Osteocyte (in vitro differentiated cells): Measurements from ENCODE around the gene MORN3. TPM values are rescaled to one million over a fixed set of nuclear protein-coding genes. Genes with fewer than 3 reads are reported as not detected.
A peak's percentile ranks its signal among the peaks of the same experiment; 100 is the strongest.

Source experiments
- DNase-seq: peaks from one replicate; pipeline ENCODE4 v3.0.0; 2021; ENCODE audit warnings: mixed read lengths; ENCODE audit not compliant: unreplicated experiment; ENCODE audit errors: extremely low spot score
- H3K27ac Mint-ChIP-seq: one replicate; pipeline ENCODE4 v1.8.0; 2021; ENCODE audit warnings: mild to moderate bottlenecking, mixed read lengths; ENCODE audit not compliant: unreplicated experiment
- H3K27me3 Mint-ChIP-seq: one replicate; pipeline ENCODE4 v1.8.0; 2021; ENCODE audit warnings: mixed read lengths; ENCODE audit not compliant: unreplicated experiment
- H3K36me3 Mint-ChIP-seq: one replicate; pipeline ENCODE4 v1.8.0; 2021; ENCODE audit warnings: mixed read lengths; ENCODE audit not compliant: unreplicated experiment
- H3K4me1 Mint-ChIP-seq: one replicate; pipeline ENCODE4 v1.8.0; 2021; ENCODE audit warnings: mixed read lengths; ENCODE audit not compliant: unreplicated experiment
- H3K4me3 Mint-ChIP-seq: one replicate; pipeline ENCODE4 v1.8.0; 2021; ENCODE audit warnings: mild to moderate bottlenecking, moderate library complexity, mixed read lengths; ENCODE audit not compliant: unreplicated experiment
- H3K9me3 Mint-ChIP-seq: one replicate; pipeline ENCODE4 v1.8.0; 2021; ENCODE audit warnings: mixed read lengths; ENCODE audit not compliant: unreplicated experiment
- total RNA-seq: library from RNA; stranded (reverse); gene quantifications from 2 replicates; pipeline ENCODE4 v1.2.1, GENCODE V29; 2021
- TF ChIP-seq, protein P1 (sequence below): fragments of 200-600 bp; sonication (generic); IDR thresholded peaks from 2 replicates; pipeline ENCODE4 v1.5.0; 2021; ENCODE audit warnings: antibody characterized with exemption, mild to moderate bottlenecking, moderate library complexity

MORN3 gene
- total RNA-seq, 1 donor from 2014 or later = 0.11 TPM

DNA sequence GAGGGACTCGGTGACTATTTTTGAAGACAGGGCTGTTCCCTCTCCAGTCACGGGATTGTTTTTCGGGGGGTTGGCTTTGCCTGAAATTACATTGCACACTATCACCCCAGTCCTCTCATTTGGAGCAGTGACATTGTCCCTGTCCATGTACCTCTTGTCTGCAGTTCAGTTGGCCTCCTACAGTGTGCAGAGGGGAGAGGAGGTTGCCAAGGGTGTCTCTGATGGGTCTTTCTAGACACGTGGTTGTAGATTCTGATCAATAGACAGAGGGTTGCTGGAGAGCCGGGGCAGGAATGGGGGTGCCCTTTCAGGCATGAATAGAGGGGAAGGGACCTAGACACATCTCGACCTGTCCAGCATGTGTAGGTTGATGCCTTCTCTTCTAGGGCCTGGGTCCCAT lies 44.3 kb upstream of the MORN3 start:
- Mint-ChIP-seq H3K4me3 (peak overlapping the region; percentile 92), H3K27ac (no peak overlapping the region), H3K4me1 (peaks cover 35% of the 10 kb centered on the region), H3K36me3 (peaks cover 2% of the 10 kb centered on the region), H3K27me3 (no peaks in the 10 kb centered on the region), H3K9me3 (no peaks in the 10 kb centered on the region)
- DNase-seq = no peak
- TF ChIP-seq, protein P1, sequence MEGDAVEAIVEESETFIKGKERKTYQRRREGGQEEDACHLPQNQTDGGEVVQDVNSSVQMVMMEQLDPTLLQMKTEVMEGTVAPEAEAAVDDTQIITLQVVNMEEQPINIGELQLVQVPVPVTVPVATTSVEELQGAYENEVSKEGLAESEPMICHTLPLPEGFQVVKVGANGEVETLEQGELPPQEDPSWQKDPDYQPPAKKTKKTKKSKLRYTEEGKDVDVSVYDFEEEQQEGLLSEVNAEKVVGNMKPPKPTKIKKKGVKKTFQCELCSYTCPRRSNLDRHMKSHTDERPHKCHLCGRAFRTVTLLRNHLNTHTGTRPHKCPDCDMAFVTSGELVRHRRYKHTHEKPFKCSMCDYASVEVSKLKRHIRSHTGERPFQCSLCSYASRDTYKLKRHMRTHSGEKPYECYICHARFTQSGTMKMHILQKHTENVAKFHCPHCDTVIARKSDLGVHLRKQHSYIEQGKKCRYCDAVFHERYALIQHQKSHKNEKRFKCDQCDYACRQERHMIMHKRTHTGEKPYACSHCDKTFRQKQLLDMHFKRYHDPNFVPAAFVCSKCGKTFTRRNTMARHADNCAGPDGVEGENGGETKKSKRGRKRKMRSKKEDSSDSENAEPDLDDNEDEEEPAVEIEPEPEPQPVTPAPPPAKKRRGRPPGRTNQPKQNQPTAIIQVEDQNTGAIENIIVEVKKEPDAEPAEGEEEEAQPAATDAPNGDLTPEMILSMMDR = no peak

DNA sequence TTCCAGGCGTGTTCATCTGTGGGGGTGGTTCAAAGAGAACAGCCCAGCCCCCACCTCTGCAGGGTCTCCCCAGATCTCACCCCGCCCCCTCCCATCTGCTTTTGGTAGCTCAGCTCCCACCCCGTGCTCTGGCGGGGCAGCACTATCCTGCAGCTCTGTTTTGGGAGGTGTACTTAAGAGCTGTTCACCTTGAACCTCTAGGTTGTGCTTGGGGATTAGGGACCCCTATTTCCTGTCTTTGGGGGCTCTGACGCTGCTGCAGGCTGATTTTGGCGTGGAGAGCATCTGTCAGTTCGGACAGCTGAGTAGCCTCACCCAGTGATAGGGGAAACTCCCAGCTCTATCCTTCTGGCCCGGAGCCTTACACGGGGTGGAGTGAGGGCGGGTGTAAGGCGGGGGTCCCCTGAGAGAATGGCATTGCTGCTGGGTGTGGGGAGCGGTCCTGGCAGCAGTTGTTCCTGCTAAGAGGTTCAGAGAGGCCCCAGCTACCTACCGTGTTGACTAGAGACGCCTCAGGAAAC lies 43.9 kb upstream of the MORN3 start:
- peaks cover 35% of the 10 kb centered on the region for H3K4me1 Mint-ChIP-seq
- TF ChIP-seq, protein P1 = no peak
- H3K27me3 Mint-ChIP-seq = no peaks in the 10 kb centered on the region
- H3K36me3 Mint-ChIP-seq = peaks cover 2% of the 10 kb centered on the region
- DNase-seq = no peak
- no peaks in the 10 kb centered on the region for H3K9me3 Mint-ChIP-seq
- no peak overlapping the region for H3K27ac Mint-ChIP-seq
- H3K4me3 Mint-ChIP-seq = peak overlapping the region; percentile 92

DNA sequence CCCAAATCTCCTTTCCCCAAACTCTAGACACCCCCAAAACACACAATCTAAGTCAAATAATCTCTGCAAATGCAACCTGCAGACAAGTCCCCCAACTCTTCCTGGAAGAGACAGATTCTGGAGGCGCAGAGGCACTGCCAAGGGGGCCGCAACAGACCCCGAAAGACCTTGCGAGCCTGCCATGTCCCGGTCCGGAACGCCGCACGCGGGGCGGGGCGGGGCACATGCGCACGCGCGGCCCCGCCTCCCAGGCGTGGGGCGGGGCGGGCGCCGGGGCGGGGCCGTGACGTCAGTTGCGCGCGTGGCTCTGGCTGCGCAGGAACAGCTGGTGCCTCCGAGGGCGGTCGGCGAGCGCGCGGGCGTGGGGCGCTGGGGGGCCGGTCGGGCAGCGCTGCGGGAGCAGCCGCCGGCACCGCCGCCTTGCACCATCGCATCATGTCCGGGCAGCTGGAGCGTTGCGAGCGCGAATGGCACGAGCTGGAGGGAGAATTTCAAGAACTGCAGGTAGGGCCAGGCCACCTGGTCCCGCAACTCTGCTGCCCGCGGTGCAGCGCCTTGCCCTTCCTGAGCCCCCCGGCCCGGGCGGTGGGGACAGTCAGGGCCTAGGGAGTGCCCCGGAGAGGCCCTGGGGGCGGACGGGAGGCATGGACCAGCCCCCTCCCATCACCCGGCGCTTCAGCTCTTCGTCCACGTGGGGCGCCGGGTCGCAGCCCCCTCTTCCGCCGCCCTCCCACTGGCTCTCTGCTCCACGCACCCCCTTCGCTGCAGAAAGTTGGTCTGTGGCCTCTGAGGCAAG lies 43.2 kb upstream of the MORN3 start, which contains the start of gene TMEM120B:
Gene TMEM120B, plus strand, starts transcription at position 292 of the 796 bp plus-strand sequence. Its CDS starts 144 bp downstream, at position 436.
- Mint-ChIP-seq H3K36me3 (peaks cover 2% of the 10 kb centered on the region), H3K4me1 (peaks cover 35% of the 10 kb centered on the region)
- peak; percentile 93 for DNase-seq

DNA sequence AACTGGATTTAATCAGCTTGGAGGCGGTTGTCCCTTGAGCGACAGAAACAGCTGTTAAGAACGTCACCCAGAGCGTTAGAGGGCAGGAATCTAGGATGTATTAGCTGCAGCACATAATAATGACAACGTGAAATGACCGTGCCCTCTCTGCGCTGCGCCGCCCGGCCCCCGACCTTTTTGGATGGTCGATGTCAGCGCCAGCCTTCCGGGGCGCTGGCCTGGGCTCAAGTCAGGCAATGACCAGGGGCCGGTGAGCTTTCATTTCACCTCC lies 42.7 kb upstream of the MORN3 start:
- Mint-ChIP-seq H3K4me1 (peaks cover 34% of the 10 kb centered on the region), H3K4me3 (peak overlapping the region; percentile 92), H3K9me3 (no peaks in the 10 kb centered on the region), H3K27me3 (no peaks in the 10 kb centered on the region), H3K27ac (peak overlapping the region; percentile 87), H3K36me3 (peaks cover 2% of the 10 kb centered on the region)
- no peak for DNase-seq
- TF ChIP-seq, protein P1 = no peak

More for the DNA sequence above, 43.2 kb upstream of the MORN3 start, which contains the start of gene TMEM120B:
- Mint-ChIP-seq H3K4me3 (peak within 1 kb of the TSS; percentile 92), H3K27ac (peak within 1 kb of the TSS; percentile 87), H3K27me3 (no peaks in the 10 kb centered on the region), H3K9me3 (no peaks in the 10 kb centered on the region)
- TF ChIP-seq, protein P1 = no peak

DNA sequence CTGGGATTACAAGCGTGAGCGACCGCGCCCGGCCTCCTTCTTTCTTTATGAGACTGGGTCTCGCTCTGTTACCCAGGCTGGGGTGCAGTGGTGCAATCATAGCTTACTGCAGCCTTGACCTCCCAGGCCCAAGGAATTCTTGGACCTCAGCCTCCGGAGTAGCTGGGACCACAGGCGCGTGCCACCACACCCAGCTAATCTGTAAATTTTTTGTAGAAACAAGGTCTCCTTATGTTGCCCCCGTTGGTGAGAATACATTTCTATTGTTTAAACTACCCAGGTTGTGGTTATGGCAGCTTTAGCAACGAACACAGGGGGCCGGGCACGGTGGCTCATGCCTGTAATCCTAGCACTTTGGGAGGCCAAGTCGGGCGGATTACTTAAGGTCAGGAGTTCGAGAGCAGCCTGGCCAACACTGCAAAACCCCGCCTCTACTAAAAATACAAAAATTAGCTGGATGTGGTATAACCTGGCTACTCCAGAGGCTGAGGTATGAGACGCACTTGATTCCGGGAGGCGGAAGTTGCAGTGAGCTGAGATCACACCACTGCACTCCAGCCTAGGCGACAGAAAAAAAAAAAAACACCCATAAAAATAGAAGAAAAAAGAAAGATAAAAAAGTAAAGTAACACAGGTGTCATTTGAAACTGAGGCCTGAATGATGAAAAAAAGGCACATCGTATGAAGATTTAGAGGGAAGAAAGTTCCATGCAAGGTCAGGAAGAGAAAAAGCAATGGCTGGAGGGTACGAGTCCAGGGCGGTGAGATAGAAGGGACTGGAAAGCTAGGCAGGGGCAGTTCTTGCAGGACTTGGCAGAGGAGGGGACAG lies 42.1 kb upstream of the MORN3 start:
- no peak for DNase-seq
- peaks cover 28% of the 10 kb centered on the region for H3K4me1 Mint-ChIP-seq
- peak overlapping the region; percentile 92 for H3K4me3 Mint-ChIP-seq

More for the DNA sequence above, 42.1 kb upstream of the MORN3 start:
- TF ChIP-seq, protein P1 = no peak
- Mint-ChIP-seq H3K9me3 (no peaks in the 10 kb centered on the region), H3K27ac (peak overlapping the region; percentile 87), H3K36me3 (peaks cover 2% of the 10 kb centered on the region), H3K27me3 (no peaks in the 10 kb centered on the region)
